ENCODE results near the gene PHKA2. TPM values are rescaled to one million over a fixed set of nuclear protein-coding genes. Genes with fewer than 3 reads are reported as not detected.

The PHKA2 gene
- total and polyA plus RNA-seq, 10 of the 15 experiments (the other 5 are each of a cell fraction or from before 2014, with no cell fraction given) = 1.4 to 25.6 (median 15.4) TPM

- TF ChIP-seq IRF3 (IDR thresholded peaks at IDR 0.05) (no peak), SP1 (IDR thresholded peaks at IDR 0.05; ENCODE audit: low read depth, low read length) (peak; percentile 16), ETV6 (conservative IDR thresholded peaks at IDR 0.05 in 1 of 2, IDR thresholded peaks at IDR 0.05 in 1 of 2; ENCODE audit: borderline replicate concordance in 1 of 2, low read depth in 1 of 2) (no peak), MEF2B (IDR thresholded peaks at IDR 0.05; ENCODE audit: partially characterized antibody, poor library complexity, severe bottlenecking) (peak; percentile 36), POU2F2 (IDR thresholded peaks at IDR 0.05; ENCODE audit: borderline replicate concordance, low read depth, low read length) (no peak), ZNF274 (IDR thresholded peaks at IDR 0.05; ENCODE audit: insufficient read depth, insufficient read length) (no peak), YY1 (IDR thresholded peaks at IDR 0.05; ENCODE audit: low read depth, low read length) (peak; percentile 20; the same call in 1 of the 2 replicates), RUNX3 (IDR thresholded peaks at IDR 0.05; ENCODE audit: low read length) (0 out of 2 replicates have a peak, but pooled peaks have one; percentile 23), RAD21 (IDR thresholded peaks at IDR 0.05; ENCODE audit: insufficient read depth, low read depth, low read length) (peak; percentile 66)
These were observed 97.4 kb downstream of the PHKA2 start (continued) for GRCh38 chrX:18886344-18887161.

DNA sequence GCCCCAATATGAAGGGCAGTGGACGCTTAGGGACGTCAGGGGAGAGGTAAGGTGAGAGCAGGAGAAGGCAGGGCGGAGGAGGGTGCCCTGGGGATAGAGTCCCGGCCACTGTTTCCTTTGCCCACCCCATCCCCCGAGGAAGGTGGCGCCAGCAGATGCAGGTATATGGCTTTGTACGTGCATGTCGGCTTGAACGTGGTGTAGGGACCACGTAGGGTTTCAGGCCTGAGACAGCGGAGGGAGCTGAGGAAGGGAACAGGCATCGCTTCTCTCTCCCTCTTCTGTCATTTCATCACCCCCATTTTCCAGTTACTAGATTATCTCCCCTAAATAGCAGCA, 97.9 kb downstream of the PHKA2 start:
- SMC1A ChIA-PET (ENCODE audit: uncharacterized antibody, unreplicated experiment) = interaction anchor here (0.9 to 4.6 kb wide), 3 partner anchors 19 to 199 kb away, joined by 4 to 52 read pairs (median 4); no protein-coding TSS in a partner anchor
- no peaks in the 10 kb centered on the region for H4K20me1 ChIP-seq (ENCODE audit: control insufficient read depth, insufficient read depth)
- TSS peak; percentile 81 for BruUV-seq (replicated peaks)
- no peaks in the 10 kb centered on the region for H3K79me2 ChIP-seq (ENCODE audit: control insufficient read depth, insufficient read depth, low read length)
- peak overlapping the region; percentile 47 for H3K4me3 ChIP-seq
- H3K27me3 ChIP-seq (replicated peaks in 1 of 2; ENCODE audit: control insufficient read depth in 2 of 2, insufficient read depth in 2 of 2, low read length in 1 of 2) = no peaks in the 10 kb centered on the region
- no peaks in the 10 kb centered on the region for H3K36me3 ChIP-seq (ENCODE audit: control insufficient read depth in 2 of 2, insufficient read depth in 2 of 2, low read length in 1 of 2)
- peaks cover 28% of the 10 kb centered on the region for H3K4me1 ChIP-seq (ENCODE audit: control insufficient read depth, insufficient read depth, low read length)
- TF ChIP-seq, protein P1, sequence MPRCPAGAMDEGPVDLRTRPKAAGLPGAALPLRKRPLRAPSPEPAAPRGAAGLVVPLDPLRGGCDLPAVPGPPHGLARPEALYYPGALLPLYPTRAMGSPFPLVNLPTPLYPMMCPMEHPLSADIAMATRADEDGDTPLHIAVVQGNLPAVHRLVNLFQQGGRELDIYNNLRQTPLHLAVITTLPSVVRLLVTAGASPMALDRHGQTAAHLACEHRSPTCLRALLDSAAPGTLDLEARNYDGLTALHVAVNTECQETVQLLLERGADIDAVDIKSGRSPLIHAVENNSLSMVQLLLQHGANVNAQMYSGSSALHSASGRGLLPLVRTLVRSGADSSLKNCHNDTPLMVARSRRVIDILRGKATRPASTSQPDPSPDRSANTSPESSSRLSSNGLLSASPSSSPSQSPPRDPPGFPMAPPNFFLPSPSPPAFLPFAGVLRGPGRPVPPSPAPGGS (IDR thresholded peaks at IDR 0.05; ENCODE audit: borderline replicate concordance, insufficient read depth, low read depth, low read length, poor library complexity, severe bottlenecking) = peak; percentile 5
- TF ChIP-seq FOS (IDR thresholded peaks at IDR 0.05; ENCODE audit: borderline replicate concordance, extremely low read depth, insufficient read length) = no peak
- TF ChIP-seq NFYA (IDR thresholded peaks at IDR 0.05; ENCODE audit: borderline replicate concordance, low read depth, low read length) = no peak
- peak; percentile 36; the same call in 1 of the 2 replicates for TF ChIP-seq MLLT1 (IDR thresholded peaks at IDR 0.05)
- TF ChIP-seq HDAC6 (IDR thresholded peaks at IDR 0.05; ENCODE audit: unreplicated experiment) = no peak
- TF ChIP-seq RAD51 (IDR thresholded peaks at IDR 0.05) = no peak
- H3K9me3 ChIP-seq (replicated peaks; ENCODE audit: control insufficient read depth, insufficient read depth, low read length) = no peaks in the 10 kb centered on the region
- H2AFZ ChIP-seq (ENCODE audit: control insufficient read depth, low read depth, low read length) = peak overlapping the region; percentile 90
- DNase-seq (ENCODE audit: low read depth, low spot score) (no peak), FAIRE-seq (no peak), ATAC-seq (peak; percentile 61)
- H3K9ac ChIP-seq (ENCODE audit: control insufficient read depth, insufficient read depth, low read length) = peak overlapping the region; percentile 78
- peak overlapping the region; percentile 83 for H3K4me2 ChIP-seq (ENCODE audit: control insufficient read depth, insufficient read depth)
- peak overlapping the region; percentile 87 for H3K27ac ChIP-seq (ENCODE audit: control insufficient read depth, insufficient read depth)
- RAD21 ChIA-PET (ENCODE audit: unreplicated experiment) = interaction anchor here (0.9 to 5.4 kb wide), 7 partner anchors 13 to 476 kb away, joined by 3 to 52 read pairs (median 4); partner anchors contain the start of gene CDKL5
- 7% methylated on average over 12 of the region's 12 CpGs for WGBS (ENCODE audit: insufficient coverage, insufficient replicate concordance, low lambda C conversion rate, missing lambda C conversion rate)
- CTCF ChIA-PET = interaction anchor here (0.9 to 4.8 kb wide), 11 partner anchors 9 to 496 kb away, joined by 3 to 29 read pairs (median 4); partner anchors contain the start of gene CDKL5
- in situ Hi-C loops (cut with MboI) = loop anchor here (5.0 kb wide), 1 partner anchor 209 kb away; no protein-coding TSS in a partner anchor
- intact Hi-C loops (cut with micrococcal nuclease; ENCODE audit: unreplicated experiment) = loop anchor here (1.0 to 5.0 kb wide), 5 partner anchors 30 to 494 kb away; partner anchors contain the start of gene CDKL5
- POLR2A ChIA-PET = interaction anchor here (1.2 to 3.5 kb wide), 2 partner anchors 30 to 201 kb away, joined by 4 to 25 read pairs; no protein-coding TSS in a partner anchor

Data from GM12878 (cell line).